Endodermal cell (in vitro differentiated cells): ENCODE measurements around the gene FLYWCH2. TPM values are rescaled to one million over a fixed set of nuclear protein-coding genes. Genes with fewer than 3 reads are reported as not detected.

Experiments used
- DNase-seq: peaks from one replicate; pipeline ENCODE4 v3.0.0-alpha.2; 2017
- H3K27ac ChIP-seq: 2 replicates; pipeline ENCODE4 v1.5.1; 2013; ENCODE audit warnings: mild to moderate bottlenecking, low read depth, low read length, moderate library complexity
- H3K27me3 ChIP-seq: 2 replicates; pipeline ENCODE4 v1.6.1; 2013; ENCODE audit warnings: mild to moderate bottlenecking, low read length, moderate library complexity; ENCODE audit not compliant: insufficient read depth, control insufficient read depth, poor library complexity, severe bottlenecking
- H3K36me3 ChIP-seq: 2 replicates; pipeline ENCODE4 v1.7.0; 2013; ENCODE audit warnings: mild to moderate bottlenecking, low read length, moderate library complexity; ENCODE audit not compliant: control insufficient read depth, insufficient read depth
- H3K4me1 ChIP-seq: one replicate; pipeline ENCODE4 v1.7.0; 2013; ENCODE audit warnings: low read length; ENCODE audit not compliant: control insufficient read depth, insufficient read depth
- H3K4me3 ChIP-seq: 2 replicates; pipeline ENCODE4 v1.5.1; 2013; ENCODE audit warnings: mild to moderate bottlenecking, low read length, moderate library complexity
- H3K9ac ChIP-seq: 2 replicates; pipeline ENCODE4 v1.6.1; 2013; ENCODE audit warnings: mild to moderate bottlenecking, low read length, moderate library complexity; ENCODE audit not compliant: poor library complexity, severe bottlenecking; ENCODE audit errors: extremely low read depth
- H3K9me3 ChIP-seq: 2 replicates; pipeline ENCODE4 v1.6.1; 2013; ENCODE audit warnings: mild to moderate bottlenecking, low read length, moderate library complexity; ENCODE audit not compliant: control insufficient read depth
- H3K27ac Mint-ChIP-seq: 2 replicates; pipeline ENCODE4 v1.8.0; 2020; ENCODE audit warnings: mixed read lengths
- H3K27me3 Mint-ChIP-seq: 2 replicates; pipeline ENCODE4 v1.8.0; 2021; ENCODE audit warnings: mild to moderate bottlenecking, mixed read lengths; ENCODE audit not compliant: insufficient read depth
- H3K36me3 Mint-ChIP-seq: 2 replicates; pipeline ENCODE4 v1.8.0; 2020; ENCODE audit warnings: low read depth, mixed read lengths
- H3K4me1 Mint-ChIP-seq: 2 replicates; pipeline ENCODE4 v1.8.0; 2020; ENCODE audit warnings: mixed read lengths
- H3K4me3 Mint-ChIP-seq: 2 replicates; pipeline ENCODE4 v1.8.0; 2020; ENCODE audit warnings: mild to moderate bottlenecking, moderate library complexity, mixed read lengths
- H3K9me3 Mint-ChIP-seq: 2 replicates; pipeline ENCODE4 v1.8.0; 2020; ENCODE audit warnings: mild to moderate bottlenecking, mixed read lengths
- WGBS, 2 experiments: methylation state at CpG; one replicate each; pipeline versions ENCODE4 v1.1.5 to v1.1.7; 2013; ENCODE audit warnings: missing lambda C conversion rate in 2 of 2, mixed read lengths in 1 of 2; ENCODE audit not compliant: insufficient coverage in 1 of 2, insufficient read length in 1 of 2; 5-methylcytosine and 5-hydroxymethylcytosine counted together
- total RNA-seq, 2 donors: library from RNA; stranded (reverse); fragmentation: NEBNext Ultra II Directional in 1 of 2; extraction: Animal tissue kit (Norgen Biotek cat#: 25700) in 1 of 2; gene quantifications; 2 replicates in 1 of 2; 3 replicates in 1 of 2; pipeline ENCODE4 v1.2.1, GENCODE V29; 2021
- TF ChIP-seq, protein P1 (sequence below): fragments of 200-600 bp; sonication (generic); conservative IDR thresholded peaks from 2 replicates; pipeline ENCODE4 v1.5.0; 2021; ENCODE audit warnings: antibody characterized with exemption, mild to moderate bottlenecking

Gene FLYWCH2
- total RNA-seq, 2 donors from 2014 or later, result 30.9 to 35.5 TPM

DNA sequence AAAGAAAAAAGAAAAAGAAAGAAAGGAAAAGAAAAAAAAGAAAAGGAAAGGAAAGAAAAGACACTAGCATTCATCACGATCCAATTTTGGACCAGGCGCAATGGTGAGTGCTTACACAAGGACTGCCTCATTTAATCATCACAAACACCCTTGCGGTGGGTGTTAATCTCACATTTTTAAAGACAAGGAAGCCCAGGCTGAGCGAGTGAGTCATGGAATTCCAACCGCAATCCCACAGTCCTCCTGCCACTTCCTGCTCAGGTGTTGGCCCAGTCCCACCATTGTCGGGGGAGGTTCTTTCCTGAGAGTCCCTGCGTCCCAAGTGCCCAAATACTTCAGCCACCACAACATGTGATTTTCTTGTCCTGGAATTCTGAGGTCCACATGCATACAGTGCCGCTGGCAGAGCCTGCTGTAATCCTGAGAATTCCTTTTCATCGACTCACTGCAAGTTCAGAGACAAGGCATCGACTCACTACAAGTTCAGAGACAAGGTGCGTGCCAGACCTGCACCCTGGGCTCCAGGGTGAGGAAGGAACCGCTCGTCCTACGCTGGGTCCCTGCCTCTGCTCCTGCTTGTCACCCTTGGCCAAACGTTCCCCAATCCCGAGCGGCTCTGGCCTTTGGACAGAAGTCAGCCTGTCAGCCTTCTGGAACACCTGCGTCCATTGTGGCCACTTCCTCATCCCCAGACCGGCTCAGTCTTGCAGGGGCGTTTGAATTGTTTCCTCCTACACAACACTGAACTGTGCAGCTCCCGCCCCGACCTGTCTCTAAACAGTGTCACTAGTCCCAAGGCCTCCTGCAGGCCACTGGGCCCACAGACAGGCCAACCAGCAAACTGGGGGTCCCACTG, 47.1 kb upstream of the FLYWCH2 start:
- WGBS, 2 experiments, result 65 to 67% methylated on average over 19 to 22 of the region's 22 CpGs
- no peaks in the 10 kb centered on the region for H3K27me3 ChIP-seq
- no peak overlapping the region for H3K4me3 ChIP-seq
- peaks cover 9% of the 10 kb centered on the region for H3K4me1 Mint-ChIP-seq
- peaks cover 6% of the 10 kb centered on the region for H3K4me1 ChIP-seq
- no peak overlapping the region for H3K27ac ChIP-seq
- no peaks in the 10 kb centered on the region for H3K9me3 Mint-ChIP-seq
- no peaks in the 10 kb centered on the region for H3K36me3 ChIP-seq
- TF ChIP-seq, protein P1, sequence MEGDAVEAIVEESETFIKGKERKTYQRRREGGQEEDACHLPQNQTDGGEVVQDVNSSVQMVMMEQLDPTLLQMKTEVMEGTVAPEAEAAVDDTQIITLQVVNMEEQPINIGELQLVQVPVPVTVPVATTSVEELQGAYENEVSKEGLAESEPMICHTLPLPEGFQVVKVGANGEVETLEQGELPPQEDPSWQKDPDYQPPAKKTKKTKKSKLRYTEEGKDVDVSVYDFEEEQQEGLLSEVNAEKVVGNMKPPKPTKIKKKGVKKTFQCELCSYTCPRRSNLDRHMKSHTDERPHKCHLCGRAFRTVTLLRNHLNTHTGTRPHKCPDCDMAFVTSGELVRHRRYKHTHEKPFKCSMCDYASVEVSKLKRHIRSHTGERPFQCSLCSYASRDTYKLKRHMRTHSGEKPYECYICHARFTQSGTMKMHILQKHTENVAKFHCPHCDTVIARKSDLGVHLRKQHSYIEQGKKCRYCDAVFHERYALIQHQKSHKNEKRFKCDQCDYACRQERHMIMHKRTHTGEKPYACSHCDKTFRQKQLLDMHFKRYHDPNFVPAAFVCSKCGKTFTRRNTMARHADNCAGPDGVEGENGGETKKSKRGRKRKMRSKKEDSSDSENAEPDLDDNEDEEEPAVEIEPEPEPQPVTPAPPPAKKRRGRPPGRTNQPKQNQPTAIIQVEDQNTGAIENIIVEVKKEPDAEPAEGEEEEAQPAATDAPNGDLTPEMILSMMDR, result no peak
- peak overlapping the region; percentile 29 for H3K9ac ChIP-seq
- no peaks in the 10 kb centered on the region for H3K27me3 Mint-ChIP-seq
- H3K9me3 ChIP-seq, result no peaks in the 10 kb centered on the region
- DNase-seq, result peak; percentile 92
- no peaks in the 10 kb centered on the region for H3K36me3 Mint-ChIP-seq
- peak overlapping the region; percentile 96 for H3K27ac Mint-ChIP-seq
- H3K4me3 Mint-ChIP-seq, result no peak overlapping the region

DNA sequence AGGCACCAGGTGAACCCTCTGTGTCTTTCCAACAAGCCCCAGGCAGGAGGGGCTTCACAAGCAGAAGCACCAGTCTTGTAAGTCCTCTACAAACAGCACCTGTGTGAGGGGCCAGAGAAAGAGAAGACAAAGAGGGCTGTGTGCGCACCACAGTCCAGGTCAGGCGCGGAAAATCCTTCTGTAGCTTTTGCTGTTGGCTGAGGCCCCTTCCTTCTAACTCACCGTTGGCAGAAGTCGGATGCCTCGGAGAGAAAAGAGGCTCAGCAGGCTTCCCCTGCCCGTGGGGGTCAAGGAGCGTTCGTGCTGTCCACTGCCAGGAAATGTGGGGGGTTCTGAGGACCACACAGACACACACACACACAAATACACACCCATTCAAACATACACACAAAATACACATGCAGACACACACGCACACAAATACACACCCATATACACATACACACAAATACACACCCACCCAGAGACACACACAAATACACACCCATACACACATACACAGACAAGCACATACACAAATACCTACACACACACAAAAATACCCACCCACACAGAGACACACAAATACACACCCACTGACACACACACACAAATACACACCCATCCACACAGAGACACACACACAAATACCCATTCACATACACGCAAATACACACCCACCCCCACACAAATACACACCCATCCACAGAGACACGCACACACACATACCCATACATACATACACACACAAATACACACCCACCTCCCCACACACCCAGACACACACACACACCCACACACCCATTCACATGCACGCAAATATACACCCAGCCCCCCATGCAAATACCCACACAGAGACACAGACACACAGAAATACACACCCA, 46.1 kb upstream of the FLYWCH2 start:
- no peaks in the 10 kb centered on the region for H3K27me3 ChIP-seq
- peak; percentile 62 for DNase-seq
- H3K9me3 Mint-ChIP-seq, result no peaks in the 10 kb centered on the region
- H3K4me1 ChIP-seq, result peaks cover 6% of the 10 kb centered on the region
- peaks cover 2% of the 10 kb centered on the region for H3K27me3 Mint-ChIP-seq
- no peaks in the 10 kb centered on the region for H3K9me3 ChIP-seq
- no peak overlapping the region for H3K4me3 ChIP-seq
- TF ChIP-seq, protein P1, result no peak
- H3K27ac ChIP-seq, result no peak overlapping the region
- H3K36me3 Mint-ChIP-seq, result no peaks in the 10 kb centered on the region
- H3K27ac Mint-ChIP-seq, result peak overlapping the region; percentile 96
- H3K36me3 ChIP-seq, result no peaks in the 10 kb centered on the region
- H3K4me1 Mint-ChIP-seq, result peaks cover 9% of the 10 kb centered on the region
- H3K4me3 Mint-ChIP-seq, result no peak overlapping the region
- WGBS, 2 experiments, result 85 to 91% methylated on average over 6 to 10 of the region's 13 CpGs
- H3K9ac ChIP-seq, result no peak overlapping the region

DNA sequence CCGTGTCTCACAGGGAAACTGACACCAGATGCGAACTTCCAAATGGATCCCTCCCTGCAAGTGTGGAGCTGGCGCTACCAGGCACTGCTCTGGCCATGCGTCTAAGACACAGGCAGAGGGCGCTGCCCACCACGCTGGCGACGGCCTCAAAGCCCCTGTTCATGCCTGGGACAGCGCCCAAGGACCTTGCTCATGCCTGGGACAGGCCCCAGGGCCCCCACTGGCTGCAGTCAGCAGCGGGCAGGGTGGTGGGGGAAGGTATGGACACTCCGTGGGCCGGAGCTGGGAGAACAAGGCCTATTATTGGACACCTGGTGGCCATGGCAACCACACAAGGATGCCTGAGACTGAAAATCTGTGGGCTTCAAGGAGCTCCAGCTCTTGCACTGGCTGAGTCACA, 44.1 kb upstream of the FLYWCH2 start:
- H3K9me3 ChIP-seq, result no peaks in the 10 kb centered on the region
- H3K4me1 ChIP-seq, result peaks cover 6% of the 10 kb centered on the region
- Mint-ChIP-seq H3K27me3 (peaks cover 8% of the 10 kb centered on the region), H3K36me3 (no peaks in the 10 kb centered on the region), H3K9me3 (no peaks in the 10 kb centered on the region), H3K27ac (peak overlapping the region; percentile 53), H3K4me1 (peaks cover 9% of the 10 kb centered on the region), H3K4me3 (no peak overlapping the region)
- no peak overlapping the region for H3K9ac ChIP-seq
- no peaks in the 10 kb centered on the region for H3K27me3 ChIP-seq
- TF ChIP-seq, protein P1, result peak; percentile 98
- no peak overlapping the region for H3K27ac ChIP-seq
- H3K36me3 ChIP-seq, result no peaks in the 10 kb centered on the region
- H3K4me3 ChIP-seq, result no peak overlapping the region
- whole genome bisulfite sequencing, 2 experiments, result 18 to 19% methylated on average over 9 to 12 of the region's 12 CpGs
- peak; percentile 93 for DNase-seq
